HG02943 (cell line): ENCODE data around the gene LDLRAD3.

Source experiments
- ATAC-seq: cut with Tn5 transposase; IDR thresholded peaks from one replicate; pipeline ENCODE4 v1.9.1; 2021; ENCODE audit warnings: mild to moderate bottlenecking, low read depth, moderate library complexity; ENCODE audit not compliant: unreplicated experiment

Gene LDLRAD3

GRCh38 chr11:36150986-36151385, 207.1 kb downstream of the LDLRAD3 start:
- ATAC-seq = no peak

GRCh38 chr11:36151933-36152580, 208.2 kb downstream of the LDLRAD3 start:
- ATAC-seq = no peak

GRCh38 chr11:36153551-36153950, 209.7 kb downstream of the LDLRAD3 start:
- no peak for ATAC-seq

GRCh38 chr11:36155124-36155561, 211.3 kb downstream of the LDLRAD3 start:
- ATAC-seq = no peak

GRCh38 chr11:36155770-36156160, 211.9 kb downstream of the LDLRAD3 start:
- no peak for ATAC-seq

- ATAC-seq = no peak
Observed at GRCh38 chr11:36156161-36156816, 212.4 kb downstream of the LDLRAD3 start.

GRCh38 chr11:36156817-36157519, 213.1 kb downstream of the LDLRAD3 start:
- ATAC-seq = no peak

- no peak for ATAC-seq
Observed at GRCh38 chr11:36160091-36160490, 216.2 kb downstream of the LDLRAD3 start.

GRCh38 chr11:36161572-36161971, 217.7 kb downstream of the LDLRAD3 start:
- no peak for ATAC-seq

- ATAC-seq = no peak
Observed at GRCh38 chr11:36162006-36162882, 218.4 kb downstream of the LDLRAD3 start.

- ATAC-seq = no peak
Observed at GRCh38 chr11:36162883-36163434, 219.1 kb downstream of the LDLRAD3 start.

- ATAC-seq = no peak
Observed at GRCh38 chr11:36164506-36165250, 220.8 kb downstream of the LDLRAD3 start.

- ATAC-seq = no peak
Observed at GRCh38 chr11:36165621-36166397, 221.9 kb downstream of the LDLRAD3 start.

- no peak for ATAC-seq
Observed at GRCh38 chr11:36167073-36167472, 223.2 kb downstream of the LDLRAD3 start.

- ATAC-seq = no peak
Observed at GRCh38 chr11:36167729-36168128, 223.9 kb downstream of the LDLRAD3 start.

GRCh38 chr11:36177836-36178235, 234.0 kb downstream of the LDLRAD3 start:
- no peak for ATAC-seq

GRCh38 chr11:36186340-36187175, 242.7 kb downstream of the LDLRAD3 start:
- no peak for ATAC-seq

- ATAC-seq = no peak
Observed at GRCh38 chr11:36187622-36188021, 243.8 kb downstream of the LDLRAD3 start.
